ENCODE results near the gene CDC42BPA. TPM values are rescaled to one million over a fixed set of nuclear protein-coding genes. Genes with fewer than 3 reads are reported as not detected.
"Not testable (repeated sequence)": the region's sequence is repeated elsewhere in the genome, so short reads cannot be mapped to it uniquely, and the experiment has no call there.

The CDC42BPA gene
- total and polyA plus RNA-seq, 2 donors = 3.7 to 3.9 TPM

- WGBS = 98% methylated on average over 1 of the region's 1 CpG
- Histone ChIP-seq H3K9me3 (ENCODE audit: control insufficient read depth in 2 of 2, insufficient read depth in 1 of 2, low read length in 1 of 2) (no peaks in the 10 kb centered on the region), H3K27me3 (ENCODE audit: control insufficient read depth in 2 of 2, insufficient read depth in 1 of 2, low read length in 1 of 2) (no peaks in the 10 kb centered on the region), H3K4me3 (ENCODE audit: low read length in 2 of 2) (no peak overlapping the region), H3K36me3 (ENCODE audit: control insufficient read depth in 2 of 2, insufficient read depth in 2 of 2, low read length in 1 of 2) (no peaks in the 10 kb centered on the region), H3K4me1 (ENCODE audit: control insufficient read depth in 2 of 2, insufficient read depth in 2 of 2, low read length in 2 of 2) (no peaks in the 10 kb centered on the region), H3K27ac (ENCODE audit: low read depth in 1 of 2, low read length in 1 of 2) (no peak overlapping the region)
- no peak for DNase-seq (ENCODE audit: low read depth in 6 of 9, low spot score in 9 of 9)
Measured at GRCh38 chr1:227280836-227281235, 37.5 kb downstream of the CDC42BPA start.

- H3K36me3 ChIP-seq (ENCODE audit: control insufficient read depth in 2 of 2, insufficient read depth in 2 of 2, low read length in 1 of 2); H3K27me3 ChIP-seq (ENCODE audit: control insufficient read depth in 2 of 2, insufficient read depth in 1 of 2, low read length in 1 of 2); H3K4me1 ChIP-seq (ENCODE audit: control insufficient read depth in 2 of 2, insufficient read depth in 2 of 2, low read length in 2 of 2); DNase-seq (ENCODE audit: low read depth in 6 of 9, low spot score in 9 of 9); H3K27ac ChIP-seq (ENCODE audit: low read depth in 1 of 2, low read length in 1 of 2); H3K9me3 ChIP-seq (ENCODE audit: control insufficient read depth in 2 of 2, insufficient read depth in 1 of 2, low read length in 1 of 2); H3K4me3 ChIP-seq (ENCODE audit: low read length in 2 of 2): not testable (repeated sequence)
- WGBS = 98% methylated on average over 44 of the region's 44 CpGs
Measured at GRCh38 chr1:227276156-227276693, 42.1 kb downstream of the CDC42BPA start.

GRCh38 chr1:227273557-227273956 lies 44.7 kb downstream of the CDC42BPA start:
- no peaks in the 10 kb centered on the region for H3K27me3 ChIP-seq (ENCODE audit: control insufficient read depth in 2 of 2, insufficient read depth in 1 of 2, low read length in 1 of 2)
- DNase-seq (ENCODE audit: low read depth in 6 of 9, low spot score in 9 of 9) = peak; percentile 7 to 63 (median 39)
- H3K4me3 ChIP-seq (ENCODE audit: low read length in 2 of 2) = no peak overlapping the region
- no peaks in the 10 kb centered on the region for H3K36me3 ChIP-seq (ENCODE audit: control insufficient read depth in 2 of 2, insufficient read depth in 2 of 2, low read length in 1 of 2)
- no peak overlapping the region for H3K27ac ChIP-seq (ENCODE audit: low read depth in 1 of 2, low read length in 1 of 2)
- 28% methylated on average over 2 of the region's 2 CpGs for WGBS
- H3K9me3 ChIP-seq (ENCODE audit: control insufficient read depth in 2 of 2, insufficient read depth in 1 of 2, low read length in 1 of 2) = no peaks in the 10 kb centered on the region
- no peaks in the 10 kb centered on the region for H3K4me1 ChIP-seq (ENCODE audit: control insufficient read depth in 2 of 2, insufficient read depth in 2 of 2, low read length in 2 of 2)

GRCh38 chr1:227272428-227272827 lies 45.9 kb downstream of the CDC42BPA start:
- no peaks in the 10 kb centered on the region for H3K4me1 ChIP-seq (ENCODE audit: control insufficient read depth in 2 of 2, insufficient read depth in 2 of 2, low read length in 2 of 2)
- no peak overlapping the region for H3K4me3 ChIP-seq (ENCODE audit: low read length in 2 of 2)
- no peaks in the 10 kb centered on the region for H3K36me3 ChIP-seq (ENCODE audit: control insufficient read depth in 2 of 2, insufficient read depth in 2 of 2, low read length in 1 of 2)
- H3K27ac ChIP-seq (ENCODE audit: low read depth in 1 of 2, low read length in 1 of 2) = no peak overlapping the region
- H3K27me3 ChIP-seq (ENCODE audit: control insufficient read depth in 2 of 2, insufficient read depth in 1 of 2, low read length in 1 of 2) = no peaks in the 10 kb centered on the region
- no peaks in the 10 kb centered on the region for H3K9me3 ChIP-seq (ENCODE audit: control insufficient read depth in 2 of 2, insufficient read depth in 1 of 2, low read length in 1 of 2)
- DNase-seq (ENCODE audit: low read depth in 6 of 9, low spot score in 9 of 9) = no peak

- WGBS = over 99% methylated on average over 2 of the region's 2 CpGs
- H3K36me3 ChIP-seq (ENCODE audit: control insufficient read depth in 2 of 2, insufficient read depth in 2 of 2, low read length in 1 of 2) = no peaks in the 10 kb centered on the region
- no peaks in the 10 kb centered on the region for H3K27me3 ChIP-seq (ENCODE audit: control insufficient read depth in 2 of 2, insufficient read depth in 1 of 2, low read length in 1 of 2)
Measured at GRCh38 chr1:227270554-227270953, 47.7 kb downstream of the CDC42BPA start.

GRCh38 chr1:227268943-227269342 lies 49.3 kb downstream of the CDC42BPA start:
- H3K27me3 ChIP-seq (ENCODE audit: control insufficient read depth in 2 of 2, insufficient read depth in 1 of 2, low read length in 1 of 2) = no peaks in the 10 kb centered on the region
- H3K27ac ChIP-seq (ENCODE audit: low read depth in 1 of 2, low read length in 1 of 2) = no peak overlapping the region
- no peak overlapping the region for H3K4me3 ChIP-seq (ENCODE audit: low read length in 2 of 2)
- no peak for DNase-seq (ENCODE audit: low read depth in 6 of 9, low spot score in 9 of 9)
- H3K36me3 ChIP-seq (ENCODE audit: control insufficient read depth in 2 of 2, insufficient read depth in 2 of 2, low read length in 1 of 2) = no peaks in the 10 kb centered on the region
- 94% methylated on average over 1 of the region's 1 CpG for WGBS
- H3K4me1 ChIP-seq (ENCODE audit: control insufficient read depth in 2 of 2, insufficient read depth in 2 of 2, low read length in 2 of 2) = no peaks in the 10 kb centered on the region
- no peaks in the 10 kb centered on the region for H3K9me3 ChIP-seq (ENCODE audit: control insufficient read depth in 2 of 2, insufficient read depth in 1 of 2, low read length in 1 of 2)

More at GRCh38 chr1:227270554-227270953, 47.7 kb downstream of the CDC42BPA start:
- Histone ChIP-seq H3K27ac (ENCODE audit: low read depth in 1 of 2, low read length in 1 of 2) (no peak overlapping the region), H3K4me3 (ENCODE audit: low read length in 2 of 2) (no peak overlapping the region), H3K9me3 (ENCODE audit: control insufficient read depth in 2 of 2, insufficient read depth in 1 of 2, low read length in 1 of 2) (no peaks in the 10 kb centered on the region), H3K4me1 (ENCODE audit: control insufficient read depth in 2 of 2, insufficient read depth in 2 of 2, low read length in 2 of 2) (no peaks in the 10 kb centered on the region)
- no peak for DNase-seq (ENCODE audit: low read depth in 6 of 9, low spot score in 9 of 9)

GRCh38 chr1:227265891-227266290 lies 52.4 kb downstream of the CDC42BPA start:
- Histone ChIP-seq H3K36me3 (ENCODE audit: control insufficient read depth in 2 of 2, insufficient read depth in 2 of 2, low read length in 1 of 2) (no peaks in the 10 kb centered on the region), H3K9me3 (ENCODE audit: control insufficient read depth in 2 of 2, insufficient read depth in 1 of 2, low read length in 1 of 2) (no peaks in the 10 kb centered on the region), H3K27ac (ENCODE audit: low read depth in 1 of 2, low read length in 1 of 2) (no peak overlapping the region), H3K4me1 (ENCODE audit: control insufficient read depth in 2 of 2, insufficient read depth in 2 of 2, low read length in 2 of 2) (no peaks in the 10 kb centered on the region), H3K4me3 (ENCODE audit: low read length in 2 of 2) (no peak overlapping the region), H3K27me3 (ENCODE audit: control insufficient read depth in 2 of 2, insufficient read depth in 1 of 2, low read length in 1 of 2) (no peaks in the 10 kb centered on the region)
- DNase-seq (ENCODE audit: low read depth in 6 of 9, low spot score in 9 of 9) = no peak
- whole genome bisulfite sequencing = 96% methylated on average over 3 of the region's 3 CpGs

GRCh38 chr1:227263869-227264268 lies 54.4 kb downstream of the CDC42BPA start:
- 97% methylated on average over 1 of the region's 1 CpG for WGBS

GRCh38 chr1:227261501-227261900 lies 56.8 kb downstream of the CDC42BPA start:
- WGBS = 96% methylated on average over 2 of the region's 2 CpGs
- DNase-seq (ENCODE audit: low read depth in 6 of 9, low spot score in 9 of 9) = no peak
- Histone ChIP-seq H3K36me3 (ENCODE audit: control insufficient read depth in 2 of 2, insufficient read depth in 2 of 2, low read length in 1 of 2) (no peaks in the 10 kb centered on the region), H3K4me3 (ENCODE audit: low read length in 2 of 2) (no peak overlapping the region), H3K9me3 (ENCODE audit: control insufficient read depth in 2 of 2, insufficient read depth in 1 of 2, low read length in 1 of 2) (no peaks in the 10 kb centered on the region), H3K27ac (ENCODE audit: low read depth in 1 of 2, low read length in 1 of 2) (no peak overlapping the region), H3K4me1 (ENCODE audit: control insufficient read depth in 2 of 2, insufficient read depth in 2 of 2, low read length in 2 of 2) (no peaks in the 10 kb centered on the region), H3K27me3 (ENCODE audit: control insufficient read depth in 2 of 2, insufficient read depth in 1 of 2, low read length in 1 of 2) (no peaks in the 10 kb centered on the region)

More at GRCh38 chr1:227263869-227264268, 54.4 kb downstream of the CDC42BPA start:
- H3K4me3 ChIP-seq (ENCODE audit: low read length in 2 of 2) = no peak overlapping the region
- no peaks in the 10 kb centered on the region for H3K9me3 ChIP-seq (ENCODE audit: control insufficient read depth in 2 of 2, insufficient read depth in 1 of 2, low read length in 1 of 2)
- DNase-seq (ENCODE audit: low read depth in 6 of 9, low spot score in 9 of 9) = no peak
- H3K36me3 ChIP-seq (ENCODE audit: control insufficient read depth in 2 of 2, insufficient read depth in 2 of 2, low read length in 1 of 2) = no peaks in the 10 kb centered on the region
- no peaks in the 10 kb centered on the region for H3K27me3 ChIP-seq (ENCODE audit: control insufficient read depth in 2 of 2, insufficient read depth in 1 of 2, low read length in 1 of 2)
- H3K27ac ChIP-seq (ENCODE audit: low read depth in 1 of 2, low read length in 1 of 2) = no peak overlapping the region
- no peaks in the 10 kb centered on the region for H3K4me1 ChIP-seq (ENCODE audit: control insufficient read depth in 2 of 2, insufficient read depth in 2 of 2, low read length in 2 of 2)

- WGBS = 93% methylated on average over 2 of the region's 2 CpGs
- DNase-seq (ENCODE audit: low read depth in 6 of 9, low spot score in 9 of 9) = no peak
- H3K9me3 ChIP-seq (ENCODE audit: control insufficient read depth in 2 of 2, insufficient read depth in 1 of 2, low read length in 1 of 2) = no peaks in the 10 kb centered on the region
Measured at GRCh38 chr1:227260433-227260832, 57.9 kb downstream of the CDC42BPA start.

More at GRCh38 chr1:227260433-227260832, 57.9 kb downstream of the CDC42BPA start:
- no peaks in the 10 kb centered on the region for H3K36me3 ChIP-seq (ENCODE audit: control insufficient read depth in 2 of 2, insufficient read depth in 2 of 2, low read length in 1 of 2)
- no peak overlapping the region for H3K27ac ChIP-seq (ENCODE audit: low read depth in 1 of 2, low read length in 1 of 2)
- H3K27me3 ChIP-seq (ENCODE audit: control insufficient read depth in 2 of 2, insufficient read depth in 1 of 2, low read length in 1 of 2) = no peaks in the 10 kb centered on the region
- no peaks in the 10 kb centered on the region for H3K4me1 ChIP-seq (ENCODE audit: control insufficient read depth in 2 of 2, insufficient read depth in 2 of 2, low read length in 2 of 2)
- H3K4me3 ChIP-seq (ENCODE audit: low read length in 2 of 2) = no peak overlapping the region
